Stimulated activated CD4-positive, alpha-beta T cell treated with anti-CD3 and anti-CD28 coated beads, Interleukin-12 subunit alpha, Interleukin-12 subunit beta, amount 100 ng/mL, for 24 hours (primary cell): ENCODE measurements around the gene SP3.

Source experiments
- DNase-seq, 2 experiments: peaks; one replicate each; pipeline ENCODE4 v3.0.0-alpha.2; 2020; ENCODE audit warnings: low read depth in 2 of 2

The SP3 gene

GRCh38 chr2:173942861-173943523 lies 22.2 kb downstream of the SP3 start:
- DNase-seq: no peak

DNA sequence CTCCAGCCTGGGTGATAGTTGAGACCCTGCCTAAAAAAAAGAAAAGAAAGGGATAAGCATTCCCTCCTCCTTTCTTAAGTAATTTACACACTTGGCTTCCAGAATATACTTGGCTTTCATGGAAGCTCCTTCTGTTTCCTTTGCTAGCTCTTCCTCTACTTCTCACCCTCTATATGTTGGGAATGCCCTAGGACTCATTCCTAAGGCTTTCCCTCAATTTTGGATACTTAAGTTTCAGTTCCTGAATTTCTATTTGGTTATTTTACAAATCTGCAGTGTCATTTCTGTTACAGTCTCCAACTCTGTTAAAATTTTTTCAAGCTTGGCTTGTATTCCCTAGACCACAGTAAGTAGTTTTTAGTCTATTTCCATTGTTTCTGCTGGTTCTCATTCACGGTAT lies 23.6 kb downstream of the SP3 start:
- DNase-seq: no peak

GRCh38 chr2:173940208-173941020 lies 24.8 kb downstream of the SP3 start:
- DNase-seq: no peak

- DNase-seq: no peak
Measured at GRCh38 chr2:173938700-173939384, 26.3 kb downstream of the SP3 start.

- no peak for DNase-seq
Measured at GRCh38 chr2:173935305-173935704, 29.9 kb downstream of the SP3 start.

GRCh38 chr2:173934895-173935294 lies 30.3 kb downstream of the SP3 start:
- DNase-seq: no peak

DNA sequence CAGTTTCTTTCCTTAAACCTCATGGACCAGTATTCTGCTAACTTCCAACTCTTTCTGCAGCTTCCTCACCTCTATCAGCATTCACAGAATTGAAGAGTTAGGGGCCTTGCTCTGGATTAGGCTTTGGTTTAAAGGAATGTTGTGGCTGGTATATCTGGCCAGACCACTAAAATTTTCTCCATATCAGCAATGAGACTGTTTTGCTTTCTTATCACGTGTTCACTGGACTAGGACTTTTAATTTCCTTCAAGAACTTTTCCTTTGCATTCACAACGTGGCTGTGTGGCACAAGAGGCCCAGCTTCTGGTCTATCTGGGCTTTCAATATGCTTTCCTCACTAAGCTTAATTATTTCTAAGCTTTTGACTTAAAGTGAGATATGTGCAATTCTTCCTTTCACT lies 33.4 kb downstream of the SP3 start:
- DNase-seq: no peak

- DNase-seq: no peak
Measured at GRCh38 chr2:173929441-173929840, 35.7 kb downstream of the SP3 start.

DNA sequence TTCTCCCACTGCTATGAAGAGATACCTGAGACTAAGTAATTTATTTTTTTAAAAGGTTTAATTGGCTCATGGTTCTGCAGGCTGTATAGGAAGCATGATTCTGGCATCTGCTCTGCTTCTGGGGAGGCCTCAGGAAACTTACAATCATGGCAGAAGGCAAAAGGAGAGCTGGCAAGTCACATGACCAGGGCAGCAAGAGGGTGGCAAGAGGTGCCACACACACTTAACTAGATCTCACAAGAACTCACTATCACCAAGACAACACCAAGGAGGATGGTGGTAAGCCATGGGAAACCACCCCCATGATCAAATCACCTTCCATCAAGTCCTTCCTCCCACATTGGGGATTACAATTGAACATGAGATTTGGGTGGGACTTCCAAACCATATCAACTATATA lies 38.3 kb downstream of the SP3 start:
- no peak for DNase-seq

DNA sequence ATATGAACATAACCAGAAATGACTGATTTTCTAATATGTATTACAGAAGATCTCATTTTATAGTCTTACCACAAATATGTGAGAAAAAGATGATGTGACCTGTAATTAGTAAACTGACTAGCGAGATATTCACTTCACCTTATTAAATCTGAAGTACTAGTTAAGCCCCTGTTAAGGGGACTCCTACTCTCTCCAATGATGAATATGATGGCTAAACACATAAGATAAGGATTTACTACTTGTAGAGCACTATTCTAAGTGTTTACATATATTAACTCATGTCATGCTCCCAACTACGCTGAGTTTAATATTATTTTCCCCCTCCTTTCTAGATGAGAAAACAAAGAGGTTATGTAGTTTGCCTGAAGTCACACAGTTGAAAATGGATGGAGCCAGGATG lies 40.9 kb downstream of the SP3 start:
- no peak for DNase-seq

- DNase-seq: no peak
Measured at GRCh38 chr2:173922760-173923159, 42.4 kb downstream of the SP3 start.

GRCh38 chr2:173922068-173922467 lies 43.1 kb downstream of the SP3 start:
- DNase-seq: no peak

DNA sequence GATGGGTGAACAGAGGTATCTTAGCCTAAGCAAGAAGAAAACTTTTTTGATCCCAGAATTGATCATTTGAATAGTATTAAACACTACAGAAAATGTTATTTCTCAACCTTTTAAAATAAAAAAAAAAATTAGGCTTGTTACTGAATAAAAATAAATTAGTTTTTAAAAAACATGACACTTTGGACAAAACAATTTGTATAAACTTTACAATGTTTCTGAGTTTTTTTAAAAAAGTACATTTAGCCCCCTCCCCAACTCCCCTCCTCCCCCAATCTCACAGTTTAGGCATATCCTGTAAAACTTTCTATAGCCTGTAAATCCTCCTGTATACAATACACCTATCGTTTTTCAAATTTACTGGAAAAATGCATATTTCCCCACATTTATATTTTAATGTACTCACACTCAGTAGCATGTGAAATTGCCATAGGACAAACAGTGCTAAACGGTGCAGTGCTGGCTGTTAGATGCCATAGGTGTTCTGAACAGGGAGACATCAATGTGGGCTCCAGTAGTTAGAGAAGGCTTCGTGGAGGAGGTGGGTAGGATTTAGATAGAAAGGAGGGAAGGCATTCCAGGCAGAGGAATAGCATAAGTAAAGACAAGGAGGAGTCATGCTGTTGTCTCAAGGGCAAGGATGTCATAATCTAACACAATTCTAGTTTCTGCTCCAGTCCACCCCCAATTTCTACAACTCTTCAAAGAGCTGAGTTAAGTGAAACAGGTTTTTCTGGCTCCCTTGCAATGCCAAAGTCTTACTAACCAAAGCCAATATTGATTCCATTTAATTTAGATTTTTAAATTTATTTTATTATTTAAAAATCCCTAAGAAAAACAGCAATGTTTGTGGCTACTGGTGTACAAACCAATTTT lies 50.9 kb downstream of the SP3 start:
- no peak for DNase-seq

- DNase-seq: no peak
Measured at GRCh38 chr2:173909846-173910245, 55.3 kb downstream of the SP3 start.

- DNase-seq: no peak
Measured at GRCh38 chr2:173906626-173907025, 58.5 kb downstream of the SP3 start.

GRCh38 chr2:173903601-173904394 lies 61.4 kb downstream of the SP3 start:
- no peak for DNase-seq

DNA sequence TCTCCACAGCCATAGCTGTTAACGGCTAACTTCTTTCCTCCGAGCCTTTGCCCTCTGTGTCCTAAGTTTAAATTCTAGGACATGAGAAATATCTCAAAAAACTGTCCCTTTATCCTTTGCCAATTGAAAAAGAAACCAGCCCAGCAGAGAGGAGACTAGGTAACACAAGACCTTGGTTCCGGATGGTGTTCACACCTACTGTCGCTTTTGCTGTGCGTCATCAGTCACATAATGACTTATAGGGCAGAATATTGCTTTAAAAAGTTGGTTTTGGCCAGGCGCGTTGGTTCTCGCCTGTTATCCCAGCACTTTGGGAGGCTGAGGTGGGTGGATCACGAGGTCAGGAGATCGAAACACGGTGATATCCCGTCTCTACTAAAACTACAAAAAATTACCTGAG lies 66.2 kb downstream of the SP3 start:
- DNase-seq: no peak

DNA sequence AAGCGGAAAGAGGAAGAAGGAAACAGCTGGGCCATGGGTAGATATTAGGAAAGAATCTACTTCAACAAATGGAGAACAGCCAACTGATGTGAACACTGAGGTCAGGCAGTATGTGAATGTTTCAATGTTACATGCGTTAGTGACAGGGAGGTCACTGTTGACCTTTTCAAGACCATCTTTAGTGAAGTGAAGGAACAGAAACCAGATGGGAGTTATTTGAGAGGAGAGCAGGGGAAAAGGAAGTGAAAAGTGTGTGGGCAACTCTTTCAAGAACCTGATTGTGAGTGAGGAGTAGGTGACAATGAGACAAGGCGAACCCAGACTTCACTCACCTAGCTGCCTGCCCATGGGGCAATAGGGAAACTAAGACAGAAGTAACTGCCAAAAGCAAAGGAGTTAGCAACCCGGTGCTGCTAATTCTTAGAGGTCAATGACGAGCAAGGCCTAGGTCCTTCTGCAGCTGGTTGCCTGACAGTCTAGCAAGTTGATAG lies 67.0 kb downstream of the SP3 start:
- no peak for DNase-seq

- DNase-seq: no peak
Measured at GRCh38 chr2:173896755-173897154, 68.4 kb downstream of the SP3 start.

GRCh38 chr2:173892341-173892740 lies 72.8 kb downstream of the SP3 start:
- no peak for DNase-seq
